ENCODE results near the gene CD7.

GRCh38 chr17:82365606-82366295 lies 48.3 kb upstream of the CD7 start:
- TF ChIP-seq CTCF (conservative IDR thresholded peaks at IDR 0.05; ENCODE audit: low read length) (no peak), EZH2phosphoT487 (IDR thresholded peaks at IDR 0.05; ENCODE audit: borderline replicate concordance, low read depth, low read length) (no peak)

All from OCI-LY7 (cell line).